ENCODE measurements around the gene ATG2A. TPM values are rescaled to one million over a fixed set of nuclear protein-coding genes. Genes with fewer than 3 reads are reported as not detected.

The ATG2A gene
- polyA plus RNA-seq, 3 donors, result 2.6 to 24.9 (median 4.0) TPM

DNA sequence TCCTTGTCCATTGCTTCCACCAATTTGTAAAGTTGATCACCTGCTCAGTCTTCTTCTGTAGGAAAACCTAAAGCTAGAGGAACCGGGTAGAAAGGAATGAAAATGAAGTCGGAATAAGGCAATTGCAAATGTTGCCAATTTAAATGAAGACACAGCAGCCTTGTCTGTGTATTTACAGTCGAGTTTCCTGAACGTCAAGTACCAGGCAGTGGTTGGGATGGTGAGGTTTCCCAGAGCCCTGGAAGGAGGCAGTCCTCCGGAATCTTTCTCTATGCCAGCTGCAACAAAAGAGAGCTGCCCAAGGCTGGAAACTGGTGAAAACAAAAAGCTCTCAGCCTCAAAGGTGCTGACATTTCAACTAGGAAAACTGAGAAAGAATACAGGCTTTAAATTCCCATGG lies 37.2 kb upstream of the ATG2A start:
- Histone ChIP-seq H3K4me3 (replicated peaks in 1 of 3; ENCODE audit: low read depth in 2 of 3, low read length in 3 of 3) (no peak overlapping the region), H3K79me2 (ENCODE audit: insufficient read depth, low read length) (no peaks in the 10 kb centered on the region), H3K4me2 (replicated peaks; ENCODE audit: extremely low read depth, low read length, poor library complexity, severe bottlenecking) (no peak overlapping the region), H3K9me3 (replicated peaks in 1 of 2; ENCODE audit: control insufficient read depth in 1 of 2, insufficient read depth in 1 of 2, low read length in 2 of 2) (no peaks in the 10 kb centered on the region), H3K9ac (ENCODE audit: insufficient read depth, low read length, poor library complexity, severe bottlenecking) (no peak overlapping the region), H3K4me1 (ENCODE audit: control insufficient read depth in 1 of 2, insufficient read depth in 2 of 2, low read length in 2 of 2) (no peaks in the 10 kb centered on the region), H2AFZ (ENCODE audit: insufficient read depth, low read depth, low read length, poor library complexity, severe bottlenecking) (peak overlapping the region; percentile 22), H3K27ac (ENCODE audit: low read depth in 1 of 2, low read length in 2 of 2) (no peak overlapping the region), H4K20me1 (ENCODE audit: insufficient read depth, low read length) (no peaks in the 10 kb centered on the region), H3K27me3 (ENCODE audit: control insufficient read depth in 2 of 2, insufficient read depth in 2 of 2, low read length in 2 of 2) (peaks cover 0 to 6% of the 10 kb centered on the region in 2 donors), H3K36me3 (replicated peaks in 1 of 2; ENCODE audit: control insufficient read depth in 1 of 2, insufficient read depth in 2 of 2, low read length in 2 of 2) (no peaks in the 10 kb centered on the region)
- Mint-ChIP-seq H3K4me3 (no peak overlapping the region), H3K4me1 (no peaks in the 10 kb centered on the region), H3K36me3 (no peaks in the 10 kb centered on the region), H3K27me3 (ENCODE audit: low read depth in 3 of 3) (peaks cover 4 to 28% (median 24%) of the 10 kb centered on the region in 3 donors), H3K27ac (no peak overlapping the region), H3K9me3 (no peaks in the 10 kb centered on the region)
- TF ChIP-seq, protein P1, sequence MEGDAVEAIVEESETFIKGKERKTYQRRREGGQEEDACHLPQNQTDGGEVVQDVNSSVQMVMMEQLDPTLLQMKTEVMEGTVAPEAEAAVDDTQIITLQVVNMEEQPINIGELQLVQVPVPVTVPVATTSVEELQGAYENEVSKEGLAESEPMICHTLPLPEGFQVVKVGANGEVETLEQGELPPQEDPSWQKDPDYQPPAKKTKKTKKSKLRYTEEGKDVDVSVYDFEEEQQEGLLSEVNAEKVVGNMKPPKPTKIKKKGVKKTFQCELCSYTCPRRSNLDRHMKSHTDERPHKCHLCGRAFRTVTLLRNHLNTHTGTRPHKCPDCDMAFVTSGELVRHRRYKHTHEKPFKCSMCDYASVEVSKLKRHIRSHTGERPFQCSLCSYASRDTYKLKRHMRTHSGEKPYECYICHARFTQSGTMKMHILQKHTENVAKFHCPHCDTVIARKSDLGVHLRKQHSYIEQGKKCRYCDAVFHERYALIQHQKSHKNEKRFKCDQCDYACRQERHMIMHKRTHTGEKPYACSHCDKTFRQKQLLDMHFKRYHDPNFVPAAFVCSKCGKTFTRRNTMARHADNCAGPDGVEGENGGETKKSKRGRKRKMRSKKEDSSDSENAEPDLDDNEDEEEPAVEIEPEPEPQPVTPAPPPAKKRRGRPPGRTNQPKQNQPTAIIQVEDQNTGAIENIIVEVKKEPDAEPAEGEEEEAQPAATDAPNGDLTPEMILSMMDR (IDR thresholded peaks at IDR 0.05), result no peak
- DNase-seq, result no peak
- intact Hi-C loops (cut with micrococcal nuclease), result no loop called here
- WGBS (ENCODE audit: insufficient coverage), result 71% methylated on average over 4 of the region's 5 CpGs

DNA sequence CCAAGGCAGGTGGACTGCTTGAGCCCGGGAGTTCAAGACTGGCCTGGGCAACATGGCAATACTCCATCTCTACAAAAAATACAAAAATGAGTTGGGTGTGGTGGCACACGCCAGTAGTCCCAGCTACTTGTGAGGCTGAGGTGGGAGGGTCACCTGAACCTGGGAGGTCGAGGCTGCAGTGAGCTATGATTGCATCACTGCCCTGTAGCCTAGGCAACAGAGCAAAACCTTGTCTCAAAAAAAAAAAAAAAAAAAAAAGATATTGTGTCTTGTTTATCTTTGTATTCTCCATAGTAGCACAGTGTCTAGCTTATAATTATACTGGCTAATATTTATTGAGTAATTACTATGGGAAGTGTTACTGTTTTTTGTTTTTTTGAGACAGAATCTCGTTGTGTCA lies 34.5 kb upstream of the ATG2A start:
- intact Hi-C loops (cut with micrococcal nuclease), result no loop called here
- no CpG with 5 or more reads among the region's 4 CpGs for WGBS (ENCODE audit: insufficient coverage)
- Mint-ChIP-seq H3K9me3 (peaks cover 0 to 1% (median 0%) of the 10 kb centered on the region in 7 donors), H3K27ac (no peak overlapping the region), H3K27me3 (ENCODE audit: low read depth in 3 of 3) (peaks cover 7 to 22% (median 19%) of the 10 kb centered on the region in 3 donors), H3K4me1 (peaks cover 3% of the 10 kb centered on the region), H3K4me3 (no peak overlapping the region), H3K36me3 (no peaks in the 10 kb centered on the region)
- Histone ChIP-seq H3K4me1 (ENCODE audit: control insufficient read depth in 1 of 2, insufficient read depth in 2 of 2, low read length in 2 of 2) (no peaks in the 10 kb centered on the region), H4K20me1 (ENCODE audit: insufficient read depth, low read length) (no peaks in the 10 kb centered on the region), H3K36me3 (replicated peaks in 1 of 2; ENCODE audit: control insufficient read depth in 1 of 2, insufficient read depth in 2 of 2, low read length in 2 of 2) (no peaks in the 10 kb centered on the region), H2AFZ (ENCODE audit: insufficient read depth, low read depth, low read length, poor library complexity, severe bottlenecking) (no peak overlapping the region), H3K4me2 (replicated peaks; ENCODE audit: extremely low read depth, low read length, poor library complexity, severe bottlenecking) (no peak overlapping the region), H3K27me3 (ENCODE audit: control insufficient read depth in 2 of 2, insufficient read depth in 2 of 2, low read length in 2 of 2) (peaks cover 0 to 6% of the 10 kb centered on the region in 2 donors), H3K27ac (ENCODE audit: low read depth in 1 of 2, low read length in 2 of 2) (no peak overlapping the region), H3K9ac (ENCODE audit: insufficient read depth, low read length, poor library complexity, severe bottlenecking) (no peak overlapping the region), H3K4me3 (replicated peaks in 1 of 3; ENCODE audit: low read depth in 2 of 3, low read length in 3 of 3) (no peak overlapping the region), H3K9me3 (replicated peaks in 1 of 2; ENCODE audit: control insufficient read depth in 1 of 2, insufficient read depth in 1 of 2, low read length in 2 of 2) (no peaks in the 10 kb centered on the region), H3K79me2 (ENCODE audit: insufficient read depth, low read length) (no peaks in the 10 kb centered on the region)
- TF ChIP-seq, protein P1 (IDR thresholded peaks at IDR 0.05), result no peak
- DNase-seq, result no peak
